Neural progenitor cell (in vitro differentiated cells): Measurements from ENCODE around the gene CDH20. TPM values are rescaled to one million over a fixed set of nuclear protein-coding genes. Genes with fewer than 3 reads are reported as not detected.

ENCODE experiments used
- DNase-seq: peaks from one replicate; pipeline ENCODE4 v3.0.0-alpha.2; 2016; ENCODE audit warnings: low spot score
- H2AFZ ChIP-seq: fragments of 200-600 bp; sonication (generic); replicated peaks from 2 replicates; pipeline ENCODE4 v1.6.1; 2016; ENCODE audit warnings: antibody characterized with exemption
- H3F3A ChIP-seq: fragments of 200-600 bp; sonication (generic); 2 replicates; pipeline ENCODE4 v1.6.1; 2016; ENCODE audit warnings: antibody characterized with exemption, low read depth
- H3K27ac ChIP-seq: fragments of 200-600 bp; sonication (generic); 2 replicates; pipeline ENCODE4 v1.5.1; 2016; ENCODE audit warnings: mild to moderate bottlenecking
- H3K27me3 ChIP-seq: fragments of 200-600 bp; sonication (generic); 2 replicates; pipeline ENCODE4 v1.6.1; 2016; ENCODE audit warnings: mild to moderate bottlenecking, moderate library complexity
- H3K36me3 ChIP-seq: fragments of 200-600 bp; sonication (generic); 2 replicates; pipeline ENCODE4 v1.5.1; 2016
- H3K4me1 ChIP-seq: fragments of 200-600 bp; sonication (generic); 2 replicates; pipeline ENCODE4 v1.6.1; 2016; ENCODE audit warnings: mixed run types
- H3K4me2 ChIP-seq: fragments of 200-600 bp; sonication (generic); 2 replicates; pipeline ENCODE4 v1.6.1; 2016
- H3K4me3 ChIP-seq: fragments of 200-600 bp; sonication (generic); 2 replicates; pipeline ENCODE4 v1.5.1; 2016
- H3K79me2 ChIP-seq: fragments of 200-600 bp; sonication (generic); 2 replicates; pipeline ENCODE4 v1.6.1; 2016; ENCODE audit warnings: low read depth
- H3K9ac ChIP-seq: fragments of 200-600 bp; sonication (generic); 2 replicates; pipeline ENCODE4 v1.6.1; 2016
- H3K9me3 ChIP-seq: fragments of 200-600 bp; sonication (generic); 2 replicates; pipeline ENCODE4 v1.5.1; 2016; ENCODE audit warnings: low read depth
- H4K20me1 ChIP-seq: fragments of 200-600 bp; sonication (generic); 2 replicates; pipeline ENCODE4 v1.6.1; 2016; ENCODE audit warnings: low read depth
- H3K27ac Mint-ChIP-seq: 3 replicates; pipeline ENCODE4 v1.8.0; 2021; ENCODE audit warnings: mixed read lengths
- H3K27me3 Mint-ChIP-seq: 2 replicates; pipeline ENCODE4 v1.8.0; 2022; ENCODE audit warnings: low read depth, mild to moderate bottlenecking, inconsistent platforms, moderate library complexity, mixed read lengths; ENCODE audit not compliant: insufficient read depth
- H3K36me3 Mint-ChIP-seq: 3 replicates; pipeline ENCODE4 v1.8.0; 2021; ENCODE audit warnings: mixed read lengths
- H3K4me1 Mint-ChIP-seq: 3 replicates; pipeline ENCODE4 v1.8.0; 2021; ENCODE audit warnings: mixed read lengths
- H3K4me3 Mint-ChIP-seq: 3 replicates; pipeline ENCODE4 v1.8.0; 2021; ENCODE audit warnings: mild to moderate bottlenecking, moderate library complexity, mixed read lengths
- H3K9me3 Mint-ChIP-seq: 3 replicates; pipeline ENCODE4 v1.8.0; 2020; ENCODE audit warnings: mixed read lengths
- CTCF ChIP-seq: fragments of 200-600 bp; sonication (generic); IDR thresholded peaks from 2 replicates; pipeline ENCODE4 v1.5.1; 2017; ENCODE audit warnings: antibody characterized with exemption, mild to moderate bottlenecking
- EZH2 ChIP-seq: fragments of 200-600 bp; sonication (generic); IDR thresholded peaks from 2 replicates; pipeline ENCODE4 v1.6.1; 2017; ENCODE audit warnings: antibody characterized with exemption, mild to moderate bottlenecking, moderate library complexity
- EZH2phosphoT487 ChIP-seq: fragments of 200-600 bp; sonication (generic); IDR thresholded peaks from 2 replicates; pipeline ENCODE4 v1.6.1; 2017; ENCODE audit warnings: antibody characterized with exemption
- total RNA-seq: library from RNA; depleted of rRNA; stranded (reverse); fragments of >200 nt; gene quantifications from 2 replicates; pipeline ENCODE4 v1.2.3, GENCODE V29; 2015; ENCODE audit warnings: low replicate concordance

CDH20 gene
- total RNA-seq, 1 donor from 2014 or later, result 1.6 TPM

DNA sequence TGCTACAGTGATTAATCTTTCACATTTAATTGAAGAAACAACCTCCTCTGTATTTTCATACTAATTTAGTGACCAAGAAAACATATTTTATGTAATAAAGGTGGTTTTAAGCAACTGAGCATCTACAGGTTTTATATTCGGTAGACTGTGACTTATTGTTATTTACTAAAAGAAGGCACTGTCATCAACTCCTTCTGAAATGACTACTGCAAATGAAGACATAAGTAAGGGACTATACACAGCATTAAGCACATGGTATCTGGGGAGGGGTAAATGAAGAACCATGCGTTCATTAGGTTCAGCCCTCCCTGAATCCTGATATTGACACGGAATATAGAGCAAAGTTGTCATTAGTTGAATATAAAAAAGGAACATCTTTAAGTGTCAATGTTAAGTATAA lies 4.3 kb downstream of the CDH20 start:
- Histone ChIP-seq H3K79me2 (no peaks in the 10 kb centered on the region), H4K20me1 (no peaks in the 10 kb centered on the region), H3K27me3 (peaks cover 55% of the 10 kb centered on the region), H3K4me2 (no peak overlapping the region), H3K9ac (no peak overlapping the region), H3K9me3 (no peaks in the 10 kb centered on the region), H3K36me3 (no peaks in the 10 kb centered on the region), H3K27ac (no peak overlapping the region), H3K4me3 (no peak overlapping the region), H3F3A (peaks cover 11% of the 10 kb centered on the region), H3K4me1 (peaks cover 11% of the 10 kb centered on the region), H2AFZ (no peak overlapping the region)
- Mint-ChIP-seq H3K27ac (no peak overlapping the region), H3K36me3 (no peaks in the 10 kb centered on the region), H3K4me1 (peaks cover 27% of the 10 kb centered on the region), H3K27me3 (peaks cover 9% of the 10 kb centered on the region), H3K4me3 (no peak overlapping the region), H3K9me3 (no peaks in the 10 kb centered on the region)
- no peak for DNase-seq
- no peak for TF ChIP-seq EZH2
- no peak for TF ChIP-seq CTCF
- TF ChIP-seq EZH2phosphoT487, result no peak

DNA sequence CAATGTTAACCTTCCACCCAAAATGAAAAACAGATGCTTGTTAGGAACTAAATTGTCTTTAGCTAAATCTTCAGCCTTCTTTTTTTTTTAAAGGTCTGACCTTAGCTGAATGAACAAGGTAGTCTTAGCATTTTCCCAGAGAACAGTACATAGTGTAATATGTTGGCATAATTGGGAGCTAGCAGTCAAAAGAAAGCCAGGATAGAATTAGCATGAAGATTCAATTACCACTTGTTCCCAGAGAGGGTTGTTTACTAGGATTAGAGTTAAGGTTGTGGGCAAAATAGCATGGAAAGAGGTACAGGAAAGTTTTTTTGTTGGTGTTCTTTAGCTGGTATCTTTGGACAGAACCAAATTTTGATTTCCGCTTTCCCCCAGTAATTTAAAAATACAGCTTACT lies 6.9 kb downstream of the CDH20 start:
- Histone ChIP-seq H2AFZ (no peak overlapping the region), H3K9me3 (no peaks in the 10 kb centered on the region), H3K27me3 (peaks cover 29% of the 10 kb centered on the region), H3K36me3 (no peaks in the 10 kb centered on the region), H3K4me2 (no peak overlapping the region), H3K4me3 (no peak overlapping the region), H3F3A (no peaks in the 10 kb centered on the region), H3K9ac (no peak overlapping the region), H3K27ac (no peak overlapping the region), H3K4me1 (peaks cover 2% of the 10 kb centered on the region), H4K20me1 (no peaks in the 10 kb centered on the region), H3K79me2 (no peaks in the 10 kb centered on the region)
- Mint-ChIP-seq H3K27ac (no peak overlapping the region), H3K36me3 (no peaks in the 10 kb centered on the region), H3K4me1 (peaks cover 13% of the 10 kb centered on the region), H3K9me3 (no peaks in the 10 kb centered on the region), H3K27me3 (no peaks in the 10 kb centered on the region), H3K4me3 (no peak overlapping the region)
- DNase-seq, result no peak
- TF ChIP-seq EZH2phosphoT487, result no peak
- no peak for TF ChIP-seq EZH2
- TF ChIP-seq CTCF, result no peak

DNA sequence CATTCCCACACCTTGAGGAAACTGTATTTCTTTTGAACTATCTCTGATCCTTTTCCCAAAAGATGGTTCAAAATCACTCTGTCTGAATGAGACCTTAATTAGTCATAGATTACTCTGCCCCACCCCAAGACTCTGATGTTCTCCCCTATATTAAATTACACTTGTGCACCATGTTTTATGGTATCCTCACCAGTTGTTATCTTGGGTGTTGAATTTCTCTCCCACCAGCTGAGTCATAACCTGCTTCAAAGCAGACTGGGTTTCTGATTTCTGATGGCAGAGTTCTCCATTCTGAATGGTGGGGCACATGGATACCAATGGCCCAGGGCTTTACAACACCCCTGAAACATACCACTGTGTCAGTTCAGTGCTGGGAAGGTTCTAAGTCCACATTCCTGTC lies 15.0 kb downstream of the CDH20 start:
- Histone ChIP-seq H4K20me1 (no peaks in the 10 kb centered on the region), H3K27ac (no peak overlapping the region), H3K36me3 (no peaks in the 10 kb centered on the region), H3K9me3 (no peaks in the 10 kb centered on the region), H3K27me3 (no peaks in the 10 kb centered on the region), H3K4me2 (no peak overlapping the region), H2AFZ (no peak overlapping the region), H3K4me3 (no peak overlapping the region), H3F3A (no peaks in the 10 kb centered on the region), H3K9ac (no peak overlapping the region), H3K79me2 (no peaks in the 10 kb centered on the region), H3K4me1 (no peaks in the 10 kb centered on the region)
- H3K27me3 Mint-ChIP-seq, result no peaks in the 10 kb centered on the region
- no peak overlapping the region for H3K27ac Mint-ChIP-seq
- H3K4me1 Mint-ChIP-seq, result peaks cover 9% of the 10 kb centered on the region
- TF ChIP-seq EZH2 (no peak), EZH2phosphoT487 (no peak)
- no peaks in the 10 kb centered on the region for H3K36me3 Mint-ChIP-seq
- no peak for DNase-seq
- no peaks in the 10 kb centered on the region for H3K9me3 Mint-ChIP-seq
- no peak overlapping the region for H3K4me3 Mint-ChIP-seq

DNA sequence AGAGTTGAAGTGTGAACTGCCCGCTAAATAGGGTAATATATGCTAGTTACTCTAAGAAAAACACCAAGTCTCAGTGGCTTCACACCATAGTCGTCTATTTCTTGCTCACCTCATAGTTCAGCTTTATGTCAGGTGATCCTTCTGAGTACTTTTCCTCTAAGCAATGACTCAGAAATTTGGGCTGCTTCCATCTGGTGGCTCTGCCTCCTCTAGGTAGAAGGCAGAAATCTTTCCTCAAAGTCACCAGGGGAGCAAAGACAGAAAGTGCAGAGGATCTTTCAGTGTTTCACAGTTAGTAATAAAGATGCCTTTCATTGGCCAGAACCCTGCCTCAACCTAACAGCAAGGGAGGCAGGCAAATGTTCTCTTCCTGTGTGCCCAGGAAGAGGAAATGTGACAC lies 17.3 kb downstream of the CDH20 start:
- H3K4me3 Mint-ChIP-seq, result no peak overlapping the region
- Histone ChIP-seq H3K36me3 (no peaks in the 10 kb centered on the region), H3K79me2 (no peaks in the 10 kb centered on the region), H3K4me2 (no peak overlapping the region), H3K27me3 (no peaks in the 10 kb centered on the region), H3F3A (no peaks in the 10 kb centered on the region), H3K9ac (no peak overlapping the region), H3K9me3 (no peaks in the 10 kb centered on the region), H3K4me1 (peaks cover under 1% of the 10 kb centered on the region), H3K4me3 (no peak overlapping the region), H2AFZ (no peak overlapping the region), H4K20me1 (no peaks in the 10 kb centered on the region), H3K27ac (no peak overlapping the region)
- no peaks in the 10 kb centered on the region for H3K9me3 Mint-ChIP-seq
- no peak for DNase-seq
- H3K27me3 Mint-ChIP-seq, result no peaks in the 10 kb centered on the region
- H3K36me3 Mint-ChIP-seq, result no peaks in the 10 kb centered on the region
- no peak overlapping the region for H3K27ac Mint-ChIP-seq
- peaks cover 9% of the 10 kb centered on the region for H3K4me1 Mint-ChIP-seq
- no peak for TF ChIP-seq EZH2
- TF ChIP-seq EZH2phosphoT487, result no peak
- TF ChIP-seq CTCF, result no peak
